OCI-LY3 (cell line): ENCODE data around the gene TP53AIP1.

Experiments used
- CTCF ChIP-seq: fragments of 200-600, 300-600 bp; sonication (generic); IDR thresholded peaks from 2 replicates; pipeline ENCODE4 v1.5.1; 2014; ENCODE audit warnings: antibody characterized with exemption, low read length, low read depth
- EZH2phosphoT487 ChIP-seq: fragments of 200-600 bp; shearing (Covaris generic); IDR thresholded peaks from 2 replicates; pipeline ENCODE4 v1.6.1; 2018; ENCODE audit warnings: antibody characterized with exemption, mixed run types, low read depth

GRCh38 chr11:128956401-128957201 lies 13.9 kb upstream of the TP53AIP1 start:
- TF ChIP-seq CTCF (peak; percentile 89), EZH2phosphoT487 (no peak)
